HUES48 (cell line): ENCODE data around the gene RBM27.
"Not testable (repeated sequence)": the region's sequence is repeated elsewhere in the genome, so short reads cannot be mapped to it uniquely, and the experiment has no call there.

Source experiments
- H3K27ac ChIP-seq: one replicate; pipeline ENCODE4 v1.7.0; 2013; ENCODE audit warnings: low read depth, low read length, inconsistent platforms
- H3K27me3 ChIP-seq: 2 replicates; pipeline ENCODE4 v1.6.1; 2013; ENCODE audit warnings: mild to moderate bottlenecking, low read length; ENCODE audit not compliant: control insufficient read depth, insufficient read depth
- H3K36me3 ChIP-seq: 2 replicates; pipeline ENCODE4 v1.6.1; 2013; ENCODE audit warnings: low read length; ENCODE audit not compliant: control insufficient read depth, insufficient read depth
- H3K4me1 ChIP-seq: 2 replicates; pipeline ENCODE4 v1.6.1; 2013; ENCODE audit warnings: mild to moderate bottlenecking, low read length; ENCODE audit not compliant: control insufficient read depth, insufficient read depth
- H3K4me3 ChIP-seq: 2 replicates; pipeline ENCODE4 v1.5.1; 2013; ENCODE audit warnings: mild to moderate bottlenecking, low read depth, low read length
- H3K9ac ChIP-seq: 2 replicates; pipeline ENCODE4 v1.6.1; 2013; ENCODE audit warnings: mild to moderate bottlenecking, low read depth, low read length, moderate library complexity
- H3K9me3 ChIP-seq: 2 replicates; pipeline ENCODE4 v1.6.1; 2013; ENCODE audit warnings: low read length; ENCODE audit not compliant: control insufficient read depth, insufficient read depth

The RBM27 gene

GRCh38 chr5:146208916-146209522 lies 5.6 kb downstream of the RBM27 start:
- no peak overlapping the region for H3K4me3 ChIP-seq
- H3K27ac ChIP-seq, result no peak overlapping the region
- no peaks in the 10 kb centered on the region for H3K4me1 ChIP-seq
- no peaks in the 10 kb centered on the region for H3K27me3 ChIP-seq
- no peaks in the 10 kb centered on the region for H3K36me3 ChIP-seq
- H3K9me3 ChIP-seq, result no peaks in the 10 kb centered on the region
- H3K9ac ChIP-seq, result no peak overlapping the region

DNA sequence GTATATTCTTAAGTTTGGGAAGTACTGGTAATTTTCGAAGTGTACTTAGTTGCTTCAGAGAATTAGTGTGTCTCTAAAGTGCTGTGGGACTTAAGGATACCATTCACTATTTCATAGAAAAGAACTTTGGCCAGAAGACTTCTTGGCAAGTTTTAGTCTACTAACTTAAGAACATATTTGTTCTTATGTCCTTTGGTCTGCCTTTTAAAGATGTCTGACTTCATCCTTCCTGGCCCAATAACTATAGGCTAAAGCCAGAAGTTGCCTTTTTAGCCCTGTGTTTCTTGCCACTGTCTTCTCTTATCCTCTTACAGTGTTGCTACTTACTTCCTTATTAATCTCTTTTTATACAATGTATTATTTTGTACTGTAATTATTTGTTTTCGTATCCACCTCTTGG lies 6.3 kb downstream of the RBM27 start:
- H3K27me3 ChIP-seq, result no peaks in the 10 kb centered on the region
- H3K9ac ChIP-seq, result no peak overlapping the region
- H3K4me3 ChIP-seq, result no peak overlapping the region
- H3K9me3 ChIP-seq, result no peaks in the 10 kb centered on the region
- H3K4me1 ChIP-seq, result no peaks in the 10 kb centered on the region
- no peak overlapping the region for H3K27ac ChIP-seq
- no peaks in the 10 kb centered on the region for H3K36me3 ChIP-seq

GRCh38 chr5:146210810-146211209 lies 7.4 kb downstream of the RBM27 start:
- not testable (repeated sequence) for H3K4me1 ChIP-seq, H3K27ac ChIP-seq, H3K9me3 ChIP-seq, H3K27me3 ChIP-seq, H3K9ac ChIP-seq, H3K36me3 ChIP-seq, H3K4me3 ChIP-seq

DNA sequence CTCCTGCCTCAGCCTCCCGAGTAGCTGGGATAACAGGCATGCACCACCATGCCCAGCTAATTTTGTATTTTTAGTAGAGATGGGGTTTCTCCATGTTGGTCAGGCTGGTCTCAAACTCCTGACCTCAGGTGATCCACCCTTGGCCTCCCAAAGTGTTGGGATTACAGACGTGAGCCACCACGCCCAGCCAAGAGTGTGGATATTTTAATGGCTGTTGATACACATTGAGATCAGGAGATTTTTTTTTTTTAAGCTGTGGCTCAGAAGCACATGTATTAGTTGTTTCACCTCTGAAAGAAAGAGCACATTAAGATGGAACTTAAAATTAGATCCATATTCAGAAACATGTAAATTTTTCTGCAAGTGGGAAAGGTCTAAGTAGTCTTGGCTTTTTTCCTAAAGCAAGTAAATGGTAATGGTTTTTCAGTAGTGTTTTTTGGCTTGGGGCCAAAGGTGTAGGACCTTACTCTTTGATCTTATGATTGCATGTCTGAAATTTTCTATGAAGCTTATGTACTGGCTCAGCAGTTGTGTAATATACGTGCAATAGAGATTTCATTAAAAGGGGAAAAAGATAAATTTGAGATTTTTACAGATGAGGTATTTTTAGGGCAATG lies 9.9 kb downstream of the RBM27 start:
- Histone ChIP-seq H3K27me3 (no peaks in the 10 kb centered on the region), H3K27ac (no peak overlapping the region)

GRCh38 chr5:146214881-146215280 lies 11.5 kb downstream of the RBM27 start:
- H3K4me1 ChIP-seq, H3K9me3 ChIP-seq, H3K27me3 ChIP-seq, H3K27ac ChIP-seq, H3K9ac ChIP-seq, H3K4me3 ChIP-seq: not testable (repeated sequence)
- H3K36me3 ChIP-seq, result peaks cover 14% of the 10 kb centered on the region

More for the DNA sequence above, 9.9 kb downstream of the RBM27 start:
- Histone ChIP-seq H3K4me3 (no peak overlapping the region), H3K36me3 (no peaks in the 10 kb centered on the region), H3K9ac (no peak overlapping the region), H3K4me1 (no peaks in the 10 kb centered on the region), H3K9me3 (no peaks in the 10 kb centered on the region)

- Histone ChIP-seq H3K9ac (no peak overlapping the region), H3K4me3 (no peak overlapping the region), H3K36me3 (peaks cover 32% of the 10 kb centered on the region), H3K4me1 (no peaks in the 10 kb centered on the region), H3K9me3 (no peaks in the 10 kb centered on the region), H3K27ac (no peak overlapping the region), H3K27me3 (no peaks in the 10 kb centered on the region)
These were observed 14.8 kb downstream of the RBM27 start for GRCh38 chr5:146218168-146218567.

GRCh38 chr5:146219243-146219642 lies 15.8 kb downstream of the RBM27 start:
- H3K36me3 ChIP-seq, result peaks cover 42% of the 10 kb centered on the region

GRCh38 chr5:146221234-146221633 lies 17.8 kb downstream of the RBM27 start:
- Histone ChIP-seq H3K9ac (no peak overlapping the region), H3K4me1 (no peaks in the 10 kb centered on the region), H3K27me3 (no peaks in the 10 kb centered on the region), H3K36me3 (peaks cover 56% of the 10 kb centered on the region), H3K27ac (no peak overlapping the region), H3K4me3 (no peak overlapping the region), H3K9me3 (no peaks in the 10 kb centered on the region)

More at GRCh38 chr5:146219243-146219642, 15.8 kb downstream of the RBM27 start:
- no peak overlapping the region for H3K4me3 ChIP-seq
- no peaks in the 10 kb centered on the region for H3K27me3 ChIP-seq
- no peaks in the 10 kb centered on the region for H3K9me3 ChIP-seq
- no peak overlapping the region for H3K9ac ChIP-seq
- no peak overlapping the region for H3K27ac ChIP-seq
- H3K4me1 ChIP-seq, result no peaks in the 10 kb centered on the region

DNA sequence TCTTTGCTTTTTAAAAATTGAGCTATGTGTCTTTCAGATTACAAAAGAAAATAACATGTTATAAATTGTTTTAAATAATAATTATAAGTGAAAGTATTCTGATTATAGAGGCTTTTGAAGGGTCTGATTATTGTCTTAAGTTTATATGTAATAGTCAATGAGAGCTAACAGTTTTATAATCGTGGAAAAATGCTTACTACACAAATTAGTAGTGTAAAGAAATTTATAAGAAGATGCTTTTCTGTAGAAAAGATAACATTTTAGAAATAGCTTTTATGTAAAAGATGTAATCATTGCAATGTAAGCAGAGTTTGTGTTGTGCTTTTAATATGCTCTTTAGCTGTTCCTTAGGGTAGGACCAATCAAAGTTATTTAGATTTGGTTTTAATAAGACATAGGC lies 18.6 kb downstream of the RBM27 start:
- H3K9ac ChIP-seq, result no peak overlapping the region
- no peaks in the 10 kb centered on the region for H3K9me3 ChIP-seq
- no peak overlapping the region for H3K4me3 ChIP-seq
- peaks cover 62% of the 10 kb centered on the region for H3K36me3 ChIP-seq
- H3K27me3 ChIP-seq, result no peaks in the 10 kb centered on the region
- no peaks in the 10 kb centered on the region for H3K4me1 ChIP-seq
- H3K27ac ChIP-seq, result no peak overlapping the region

- no peak overlapping the region for H3K4me3 ChIP-seq
- no peaks in the 10 kb centered on the region for H3K9me3 ChIP-seq
- H3K9ac ChIP-seq, result no peak overlapping the region
- no peak overlapping the region for H3K27ac ChIP-seq
- H3K4me1 ChIP-seq, result no peaks in the 10 kb centered on the region
- peaks cover 70% of the 10 kb centered on the region for H3K36me3 ChIP-seq
- no peaks in the 10 kb centered on the region for H3K27me3 ChIP-seq
These were observed 19.8 kb downstream of the RBM27 start for GRCh38 chr5:146223179-146223578.

- H3K9ac ChIP-seq, result no peak overlapping the region
- no peaks in the 10 kb centered on the region for H3K27me3 ChIP-seq
- H3K4me1 ChIP-seq, result no peaks in the 10 kb centered on the region
- no peaks in the 10 kb centered on the region for H3K9me3 ChIP-seq
- H3K36me3 ChIP-seq, result peaks cover 87% of the 10 kb centered on the region
- H3K27ac ChIP-seq, result no peak overlapping the region
- H3K4me3 ChIP-seq, result no peak overlapping the region
These were observed 25.8 kb downstream of the RBM27 start for GRCh38 chr5:146229222-146229621.
